HG02610 (cell line): Measurements from ENCODE around the gene RPH3AL.

Source experiments
- ATAC-seq: cut with Tn5 transposase; IDR thresholded peaks from one replicate; pipeline ENCODE4 v1.9.1; 2021; ENCODE audit warnings: mild to moderate bottlenecking, moderate library complexity; ENCODE audit not compliant: unreplicated experiment

The RPH3AL gene

GRCh38 chr17:163514-164098 is 189.0 kb downstream of the RPH3AL start:
- no peak for ATAC-seq

- no peak for ATAC-seq
These were observed 189.9 kb downstream of the RPH3AL start for GRCh38 chr17:162689-163088.
